KG1 (cell line): ENCODE results near the gene CLCA2.
A peak's percentile ranks its signal among the peaks of the same experiment; 100 is the strongest.

ENCODE experiments used
- DNase-seq: peaks from one replicate; lab custom pipeline; 2025; lab: John Stamatoyannopoulos, UW

The CLCA2 gene

DNA sequence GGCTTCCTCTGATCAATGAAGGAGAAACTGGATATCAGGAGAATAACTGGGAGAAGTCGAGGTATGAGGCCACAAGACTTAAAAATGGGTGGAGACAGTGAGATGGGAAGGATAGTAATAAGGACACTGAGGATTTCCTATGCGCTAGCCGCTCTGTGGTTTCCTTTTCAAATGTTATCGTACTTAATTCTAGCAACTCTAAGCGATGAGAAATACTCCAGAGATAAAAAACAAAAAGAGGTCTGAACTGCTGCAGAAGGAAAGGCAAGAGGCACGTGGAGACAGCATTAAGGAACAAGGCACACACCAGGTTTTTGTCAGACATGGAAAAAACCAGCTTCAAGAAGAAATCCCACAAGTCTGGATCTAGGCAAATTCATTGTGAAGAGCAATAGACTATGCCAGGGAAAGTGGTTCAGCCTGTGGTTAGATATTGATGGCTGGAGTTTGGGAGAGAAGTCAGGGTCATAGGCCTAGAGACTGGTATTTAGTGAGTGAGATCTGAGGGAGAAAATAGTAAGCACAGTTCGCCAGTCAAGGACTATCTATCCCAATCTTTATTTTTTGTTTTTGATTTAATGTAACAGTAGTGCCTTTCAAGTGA lies 5.3 kb downstream of the CLCA2 start:
- no peak for DNase-seq

DNA sequence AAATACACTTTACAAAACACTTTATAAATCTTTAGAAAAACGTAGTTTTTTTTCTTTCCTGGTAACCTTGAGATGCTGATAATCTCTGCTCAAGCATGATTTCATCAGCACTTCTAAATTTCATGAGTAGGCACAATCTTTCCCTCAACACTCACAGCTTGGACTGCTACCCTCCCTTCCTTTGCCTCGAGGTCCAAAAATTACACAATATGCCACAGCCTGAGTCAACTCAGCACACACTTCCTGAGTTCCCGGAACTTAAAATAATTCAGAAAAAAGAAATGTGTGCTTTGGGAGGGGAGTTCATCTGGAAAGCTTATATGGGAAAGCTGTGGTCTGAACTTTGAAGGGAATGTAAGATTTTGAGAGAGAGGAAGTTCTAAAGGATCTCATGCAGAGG lies 5.9 kb downstream of the CLCA2 start:
- peak; percentile 68 for DNase-seq

DNA sequence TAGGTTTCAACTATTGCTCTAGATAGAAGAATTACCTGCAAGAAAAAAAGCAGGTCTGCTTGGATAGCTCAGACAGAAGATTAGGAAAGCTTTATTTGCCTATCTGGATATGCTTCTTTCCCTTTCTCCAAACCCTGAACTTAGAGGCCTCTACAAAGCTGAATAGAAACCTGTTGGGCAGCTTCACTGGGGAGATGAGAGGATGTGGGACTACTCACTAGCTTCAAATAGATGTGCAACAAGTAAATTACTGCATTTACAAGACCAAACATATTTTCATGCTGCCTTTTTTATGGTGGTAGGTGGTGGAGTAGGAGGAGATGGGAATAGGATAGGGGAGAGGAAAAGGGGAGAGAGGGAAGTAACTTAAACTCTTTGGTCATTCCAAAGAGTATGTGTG lies 6.4 kb downstream of the CLCA2 start:
- DNase-seq: no peak

DNA sequence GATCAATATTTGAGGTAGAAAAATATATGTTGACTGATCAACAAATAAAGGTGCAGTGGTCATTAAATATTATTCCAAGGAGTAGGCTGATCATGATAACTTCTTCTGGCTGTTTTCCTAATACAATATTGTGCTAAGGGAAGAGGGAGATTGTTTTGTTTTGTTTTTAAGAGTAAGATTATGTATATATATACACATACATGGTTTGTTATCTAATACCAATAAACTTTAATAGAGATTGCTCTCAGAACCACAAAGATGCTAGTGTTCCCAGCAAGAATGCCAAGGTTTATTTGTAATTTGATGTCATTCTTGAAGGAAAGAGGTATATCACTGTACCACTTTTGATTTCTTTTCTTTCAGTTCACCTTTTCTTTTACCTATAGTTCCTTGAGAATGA lies 10.1 kb downstream of the CLCA2 start:
- DNase-seq: no peak

DNA sequence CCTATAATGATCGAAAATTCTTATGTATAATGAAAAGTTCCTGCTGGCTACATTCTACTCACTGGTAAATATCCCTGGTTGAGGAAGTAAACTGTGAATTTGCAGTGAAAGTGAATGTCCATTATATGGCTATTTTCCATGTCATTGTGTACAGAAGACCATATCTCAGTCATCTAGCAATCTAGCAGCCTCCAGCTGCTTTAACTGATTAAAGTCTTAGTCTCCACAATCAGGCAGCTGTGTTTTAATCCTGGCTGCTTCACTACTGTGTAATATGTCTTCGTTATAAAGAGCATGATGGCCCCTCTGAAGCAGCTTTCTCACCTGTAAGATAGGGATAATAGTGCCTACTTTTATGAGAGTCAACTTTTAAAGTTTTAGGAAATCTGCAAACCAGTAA lies 11.4 kb downstream of the CLCA2 start:
- no peak for DNase-seq

DNA sequence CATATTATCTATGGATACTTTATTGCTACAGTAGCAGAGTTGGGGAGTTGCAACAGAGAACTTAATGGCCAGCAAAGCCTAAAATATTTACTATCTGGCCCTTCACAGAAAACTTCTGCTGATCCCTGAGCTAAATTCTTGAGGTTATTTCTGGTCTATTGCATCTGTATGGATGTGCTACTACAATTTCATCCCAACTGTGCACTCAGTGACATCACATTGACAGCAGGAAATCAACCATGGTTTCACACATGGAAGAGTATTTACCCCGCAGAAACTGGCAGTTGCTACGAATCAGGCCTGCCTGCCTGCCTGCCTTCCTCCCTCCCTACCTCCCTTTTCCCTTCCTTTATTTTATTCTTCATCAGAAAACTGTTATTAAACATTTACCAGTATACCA lies 12.1 kb downstream of the CLCA2 start:
- no peak for DNase-seq

DNA sequence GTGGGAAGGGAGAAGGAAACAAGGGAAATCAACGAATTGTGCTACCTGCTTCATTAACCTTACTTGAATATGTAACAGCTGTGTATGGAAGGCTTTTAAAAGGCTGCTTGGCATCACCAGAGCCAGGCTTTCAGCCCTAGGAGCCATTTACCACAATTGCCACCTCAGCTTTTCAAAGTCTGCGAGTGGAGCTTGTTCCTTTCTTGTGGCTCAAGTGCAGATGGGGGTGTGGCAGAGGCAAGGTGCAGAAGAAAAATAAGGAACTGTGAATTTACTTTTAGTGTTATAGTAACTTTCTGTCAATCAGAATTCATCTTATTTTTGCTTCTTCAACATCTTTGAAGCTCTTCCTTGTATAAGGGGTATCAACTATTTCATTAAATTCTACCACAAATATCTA lies 17.6 kb downstream of the CLCA2 start:
- no peak for DNase-seq

DNA sequence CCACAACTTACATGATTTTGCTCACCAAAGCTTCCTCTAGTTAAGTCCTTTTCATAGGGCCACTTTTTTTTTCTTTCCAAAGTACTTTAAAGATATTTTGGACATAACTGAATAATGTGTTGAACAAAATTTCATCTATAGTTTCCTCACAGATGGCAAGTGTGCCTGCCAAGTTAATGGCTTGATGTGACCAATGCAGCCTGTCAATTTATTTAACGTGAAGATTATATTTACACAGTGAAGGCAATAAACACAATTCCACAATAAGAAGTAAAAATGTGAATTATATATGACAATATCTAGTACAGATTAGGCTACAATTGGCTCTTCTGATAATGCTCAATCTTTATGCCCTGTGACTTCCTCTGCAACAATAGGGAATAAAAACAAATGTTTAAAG lies 18.0 kb downstream of the CLCA2 start:
- DNase-seq: no peak

DNA sequence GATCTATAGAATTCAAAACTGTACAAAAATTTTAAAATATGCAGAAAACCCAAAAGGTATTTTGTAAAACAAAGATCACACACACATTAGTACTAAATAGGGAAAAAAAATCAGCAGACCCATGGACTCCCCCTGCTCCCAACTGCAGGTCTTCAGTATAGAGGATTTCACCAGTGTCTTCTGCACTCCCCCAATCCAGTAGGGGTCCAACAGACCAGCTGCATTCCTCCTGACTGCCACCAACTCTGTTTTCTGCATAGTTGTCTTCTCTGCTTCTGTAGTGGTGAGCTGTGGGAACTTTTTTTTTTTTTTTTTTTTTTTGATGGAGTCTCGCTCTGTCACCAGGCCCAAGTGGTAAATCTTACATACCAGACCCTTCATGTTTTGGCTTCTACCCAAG lies 21.9 kb downstream of the CLCA2 start:
- DNase-seq: no peak

DNA sequence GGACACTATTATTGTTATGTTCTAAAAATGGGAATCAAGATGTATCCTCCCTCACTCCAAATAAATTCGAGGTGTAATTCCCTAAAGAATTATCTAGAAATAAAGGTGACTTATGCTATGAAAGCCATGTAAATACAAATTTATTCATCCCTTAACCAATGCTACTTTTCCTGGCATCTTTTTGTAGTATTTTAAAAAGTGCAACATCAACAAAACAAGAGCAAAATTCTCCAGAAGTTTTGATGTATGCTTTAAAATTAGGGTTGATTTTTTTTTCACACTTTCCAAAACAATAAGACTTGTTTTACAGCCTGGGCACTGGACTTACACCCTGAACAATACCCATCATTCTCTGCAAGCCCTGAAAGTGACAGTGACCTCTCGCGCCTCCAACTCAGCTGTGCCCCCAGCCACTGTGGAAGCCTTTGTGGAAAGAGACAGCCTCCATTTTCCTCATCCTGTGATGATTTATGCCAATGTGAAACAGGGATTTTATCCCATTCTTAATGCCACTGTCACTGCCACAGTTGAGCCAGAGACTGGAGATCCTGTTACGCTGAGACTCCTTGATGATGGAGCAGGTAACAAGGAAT lies 23.3 kb downstream of the CLCA2 start:
- no peak for DNase-seq

DNA sequence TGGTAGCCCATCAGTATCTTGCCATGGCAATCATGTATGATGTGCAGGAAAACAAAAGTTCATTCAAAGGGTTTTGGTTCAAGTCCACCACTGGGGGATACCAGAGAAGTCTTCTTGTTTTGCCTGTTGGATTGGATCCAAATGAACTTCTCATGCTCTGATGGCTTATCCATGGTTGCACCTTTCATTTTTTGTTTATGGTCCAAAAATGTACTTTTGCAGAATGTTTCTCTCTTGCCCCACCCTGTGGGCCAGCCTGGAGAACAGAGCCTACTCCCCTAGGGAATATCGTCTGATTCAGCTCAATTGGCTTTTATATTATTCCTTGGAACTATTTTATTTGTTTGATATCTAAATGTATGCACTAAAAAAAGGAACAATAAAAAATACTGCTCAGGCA lies 24.7 kb downstream of the CLCA2 start:
- DNase-seq: no peak

DNA sequence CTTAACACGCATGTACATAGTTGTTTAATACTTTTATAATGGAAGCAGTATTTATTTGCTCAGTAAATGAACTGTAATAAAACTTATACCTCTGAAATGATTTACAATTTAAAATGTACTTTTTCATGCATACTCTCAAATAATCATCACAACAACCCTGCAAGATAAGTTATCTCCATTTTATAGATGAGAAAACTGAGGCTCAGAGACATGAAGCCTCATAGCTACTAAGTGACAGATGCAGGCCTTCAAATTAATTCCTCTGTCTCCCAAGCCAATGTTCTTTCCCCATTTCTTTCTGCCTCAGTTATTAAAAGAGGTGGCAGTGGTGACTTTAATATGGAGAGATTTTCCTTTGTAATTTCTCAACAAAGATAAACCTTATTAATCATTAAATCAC lies 25.1 kb downstream of the CLCA2 start:
- no peak for DNase-seq

DNA sequence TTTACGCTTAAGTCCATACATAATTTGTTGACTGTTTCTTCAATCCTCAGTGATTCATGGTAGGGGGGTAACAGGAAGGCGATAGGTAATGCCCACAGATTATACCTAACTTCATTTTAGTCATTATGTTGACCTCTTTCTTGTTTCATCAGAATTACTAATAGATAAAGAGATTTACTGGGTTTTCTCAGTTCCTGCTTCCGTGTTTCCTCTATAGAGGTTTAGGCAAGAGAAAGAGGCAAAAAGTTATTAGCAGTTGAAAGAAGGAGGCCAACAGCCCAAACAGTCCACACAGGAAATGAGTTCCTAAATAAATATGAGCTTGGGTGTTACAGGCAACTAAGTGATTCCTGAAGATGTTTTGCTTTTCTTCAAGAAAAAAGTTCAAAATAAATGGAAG lies 26.9 kb downstream of the CLCA2 start:
- no peak for DNase-seq

DNA sequence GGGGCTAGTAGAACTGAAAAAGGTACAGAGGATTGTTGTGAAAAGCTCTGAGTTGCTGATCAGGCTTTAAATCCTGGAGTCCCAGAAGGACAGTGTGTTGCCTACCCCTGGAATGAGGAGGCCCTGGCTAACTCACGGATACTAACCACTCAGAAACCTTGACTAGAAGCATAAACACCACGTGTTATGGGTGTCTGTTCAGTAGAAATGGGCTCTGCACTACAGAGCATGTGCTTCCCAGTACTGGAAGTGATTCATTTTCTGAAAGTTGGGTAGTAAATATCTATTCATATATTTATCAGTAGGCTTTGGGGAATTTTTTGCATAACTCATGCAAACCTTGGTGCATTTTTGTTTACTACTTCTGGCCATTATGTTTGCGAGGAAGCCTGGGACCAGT lies 29.7 kb downstream of the CLCA2 start:
- no peak for DNase-seq

DNA sequence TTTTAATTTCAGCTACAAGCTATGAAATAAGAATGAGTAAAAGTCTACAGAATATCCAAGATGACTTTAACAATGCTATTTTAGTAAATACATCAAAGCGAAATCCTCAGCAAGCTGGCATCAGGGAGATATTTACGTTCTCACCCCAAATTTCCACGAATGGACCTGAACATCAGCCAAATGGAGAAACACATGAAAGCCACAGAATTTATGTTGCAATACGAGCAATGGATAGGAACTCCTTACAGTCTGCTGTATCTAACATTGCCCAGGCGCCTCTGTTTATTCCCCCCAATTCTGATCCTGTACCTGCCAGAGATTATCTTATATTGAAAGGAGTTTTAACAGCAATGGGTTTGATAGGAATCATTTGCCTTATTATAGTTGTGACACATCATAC lies 31.1 kb downstream of the CLCA2 start:
- no peak for DNase-seq

DNA sequence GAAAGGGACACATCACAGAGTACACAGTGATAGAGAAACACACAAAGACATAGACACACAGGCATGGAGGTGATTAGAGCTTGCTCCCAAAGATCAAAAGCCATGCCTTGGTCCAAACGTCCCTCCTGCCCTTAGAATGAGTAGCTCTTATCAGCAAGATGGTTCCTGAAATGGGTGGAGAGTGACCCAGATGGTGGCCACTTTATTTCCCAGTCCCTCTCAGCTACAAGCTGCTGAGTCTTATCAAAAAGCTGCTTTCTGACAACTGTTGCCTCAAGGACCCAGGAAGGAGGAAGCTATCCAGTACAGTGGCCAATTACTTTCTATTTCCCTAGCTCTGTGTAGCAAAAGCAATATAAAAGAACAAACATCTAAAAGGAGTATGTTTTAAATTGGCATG lies 37.0 kb downstream of the CLCA2 start:
- no peak for DNase-seq

DNA sequence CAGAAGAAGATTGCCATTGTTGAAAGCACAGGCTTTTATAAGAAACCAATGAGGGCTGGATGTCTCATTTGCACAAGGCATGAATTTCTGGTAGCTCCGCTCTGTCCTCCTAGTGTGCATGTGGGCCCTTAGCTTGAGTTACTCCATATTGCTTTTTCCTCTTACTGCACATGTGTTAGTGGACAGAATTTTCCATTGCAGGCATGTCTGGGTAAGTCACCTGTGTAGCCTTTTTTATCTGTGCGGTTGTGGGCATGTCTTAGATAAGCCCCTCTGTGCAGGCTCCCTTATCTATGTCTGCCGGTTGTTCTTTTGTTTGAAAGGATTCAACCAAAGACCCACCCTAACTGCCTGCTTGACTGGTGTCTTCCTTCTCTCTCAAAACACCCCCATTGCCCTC lies 37.5 kb downstream of the CLCA2 start:
- no peak for DNase-seq

DNA sequence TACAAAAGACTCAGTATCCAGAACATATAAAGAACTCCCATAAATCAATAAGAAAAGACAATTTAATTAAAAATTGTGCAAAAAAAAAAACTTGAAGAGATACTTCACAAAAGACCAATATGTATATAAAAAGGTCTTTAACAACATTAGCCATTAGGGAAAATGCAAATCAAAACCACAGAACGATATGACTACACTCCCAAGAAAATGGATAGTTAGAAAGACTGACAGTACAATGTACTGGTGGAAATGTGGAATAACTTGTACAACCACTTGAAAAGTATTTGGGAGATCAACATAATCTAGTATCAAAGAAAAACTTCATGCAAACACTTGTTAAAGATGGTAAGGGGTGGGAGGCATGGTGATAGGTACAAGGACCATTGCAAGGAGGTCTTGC lies 40.8 kb downstream of the CLCA2 start:
- DNase-seq: no peak

DNA sequence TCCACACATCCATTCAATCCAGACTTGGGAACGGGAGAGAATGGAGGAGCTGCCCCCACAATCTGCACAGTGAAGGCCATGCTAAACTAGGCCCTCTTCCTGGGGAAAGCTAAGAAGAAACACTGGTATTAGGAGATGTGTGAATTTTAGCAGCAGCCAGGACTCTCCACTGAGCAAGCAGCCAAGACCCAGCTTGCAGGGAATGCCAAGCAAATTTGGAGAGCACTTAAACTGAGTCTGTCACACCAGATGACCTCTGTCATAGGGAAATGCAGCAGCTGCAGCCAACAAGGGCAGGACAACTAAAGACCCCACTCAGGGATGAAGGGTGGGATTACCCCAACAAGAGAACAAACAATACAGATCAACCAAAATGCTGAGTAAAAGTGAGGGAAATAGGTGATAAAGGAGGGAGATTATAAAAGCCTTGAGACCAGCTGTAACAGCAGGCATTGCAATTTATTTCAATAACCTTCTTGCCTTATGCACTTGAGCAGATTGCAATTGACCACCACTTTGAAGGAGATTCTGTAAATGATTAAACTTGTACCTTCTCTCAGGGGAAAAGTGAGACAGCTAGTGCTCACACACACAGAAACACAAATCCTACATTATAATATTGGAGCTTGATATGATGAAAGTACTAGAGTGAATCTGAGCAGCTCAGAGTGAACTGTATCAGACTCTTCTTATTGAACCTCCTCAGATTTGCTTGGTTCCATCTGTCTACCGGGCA lies 42.3 kb downstream of the CLCA2 start:
- no peak for DNase-seq

DNA sequence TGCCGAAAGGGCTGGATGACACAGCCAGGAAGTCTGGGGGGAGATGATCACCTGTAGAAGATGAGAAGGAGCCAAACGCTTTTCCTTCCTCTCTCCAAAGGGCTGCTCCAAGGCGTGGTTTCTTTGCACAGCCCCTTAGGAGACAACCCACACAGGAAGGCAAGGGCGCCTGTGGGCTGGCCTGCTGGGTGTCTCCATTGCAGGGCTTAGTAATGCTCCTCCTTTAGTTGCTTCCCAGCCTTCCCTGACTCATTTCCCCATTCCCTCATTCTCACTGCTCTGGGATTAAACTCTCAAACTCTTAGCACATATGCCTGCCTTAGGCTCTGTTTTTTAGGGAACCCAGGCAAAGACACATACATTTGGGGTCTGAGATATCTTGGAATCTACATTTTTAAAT lies 43.0 kb downstream of the CLCA2 start:
- DNase-seq: no peak

DNA sequence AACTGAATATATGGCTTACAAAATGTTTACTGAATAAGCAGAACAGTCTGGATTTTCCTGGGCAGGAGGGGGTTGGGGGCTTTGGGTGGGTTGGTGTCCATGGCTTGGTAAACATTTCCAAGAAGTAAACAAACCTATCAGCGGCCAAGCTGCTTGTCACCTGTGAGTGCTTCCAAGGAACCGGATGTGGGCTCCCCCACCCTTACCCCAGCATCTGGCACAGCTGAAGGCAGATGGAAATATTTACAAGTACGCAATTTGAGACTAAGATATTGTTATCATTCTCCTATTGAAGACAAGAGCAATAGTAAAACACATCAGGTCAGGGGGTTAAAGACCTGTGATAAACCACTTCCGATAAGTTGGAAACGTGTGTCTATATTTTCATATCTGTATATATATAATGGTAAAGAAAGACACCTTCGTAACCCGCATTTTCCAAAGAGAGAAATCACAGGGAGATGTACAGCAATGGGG lies 44.6 kb downstream of the CLCA2 start, which contains the start of gene CLCA1:
Gene CLCA1, plus strand, starts transcription at position 427 of the 477 bp plus-strand sequence. Its CDS starts 45 bp downstream, at position 472.
- DNase-seq: no peak

DNA sequence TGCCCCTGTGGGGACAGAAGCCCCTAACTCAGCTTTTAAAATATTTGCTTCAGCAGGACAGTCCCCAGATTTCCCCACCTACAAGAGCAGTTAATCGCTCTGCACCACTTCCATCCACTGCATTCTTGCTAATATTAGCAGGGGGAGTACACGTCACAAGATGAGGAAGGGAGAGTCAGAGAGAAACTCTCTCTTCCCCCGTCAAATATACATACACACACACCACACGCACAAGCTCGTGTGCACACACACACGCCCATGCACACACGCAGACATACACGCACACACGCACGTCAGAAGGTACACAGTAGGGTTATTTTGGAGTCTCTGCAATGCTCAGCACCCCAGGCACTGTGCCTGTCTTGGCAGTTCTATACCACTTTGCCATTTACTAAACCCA lies 46.9 kb downstream of the CLCA2 start:
- no peak for DNase-seq

DNA sequence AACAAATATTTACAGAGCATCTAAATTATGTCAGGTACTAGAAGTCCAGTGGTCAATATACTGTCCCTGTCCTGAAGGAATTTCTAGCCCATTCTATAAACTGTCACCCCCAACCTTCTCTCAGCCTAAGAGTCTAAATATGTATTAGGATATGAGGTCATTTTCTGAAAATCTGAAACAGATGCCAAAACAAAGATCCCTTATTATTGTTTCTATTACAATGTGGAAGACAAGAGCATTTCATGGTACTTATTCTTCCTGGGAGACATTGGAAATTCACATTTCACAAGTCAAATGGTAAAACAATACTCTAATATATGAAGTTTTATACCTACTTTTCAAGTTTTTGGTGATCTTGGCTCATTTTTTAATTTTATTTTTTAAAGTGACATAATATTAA lies 47.3 kb downstream of the CLCA2 start:
- DNase-seq: no peak

DNA sequence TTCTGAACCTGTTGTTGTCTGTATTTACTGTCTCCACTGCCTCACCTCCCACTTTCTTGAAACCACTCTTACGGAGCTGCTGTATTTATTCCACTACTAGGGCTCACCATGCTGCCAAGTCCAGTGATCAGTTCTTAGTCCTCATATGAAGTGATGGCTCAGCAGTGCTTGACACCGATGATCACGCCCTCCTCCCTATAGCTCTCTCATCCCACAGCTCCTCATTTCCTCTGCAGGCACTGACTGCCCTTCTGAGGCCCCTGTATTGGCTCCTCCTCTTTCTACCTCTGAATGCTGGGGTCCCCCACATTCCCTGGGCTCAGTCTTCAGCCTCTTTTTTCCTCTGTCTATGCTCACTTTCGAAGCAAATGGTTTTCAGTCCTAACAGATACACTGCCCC lies 48.2 kb downstream of the CLCA2 start:
- DNase-seq: no peak
